ENCODE measurements around the gene NFYC. TPM values are rescaled to one million over a fixed set of nuclear protein-coding genes. Genes with fewer than 3 reads are reported as not detected.

NFYC gene
- total RNA-seq, 2 donors from 2014 or later: 43.6 to 59.0 TPM

GRCh38 chr1:40742363-40743061 lies 51.0 kb downstream of the NFYC start:
- Histone ChIP-seq H3K4me1 (ENCODE audit: control insufficient read depth, insufficient read depth, low read length) (peaks cover 17% of the 10 kb centered on the region), H3K27ac (ENCODE audit: low read depth, low read length) (no peak overlapping the region), H3K36me3 (ENCODE audit: control insufficient read depth, insufficient read depth, low read length) (peaks cover 80% of the 10 kb centered on the region), H3K9me3 (ENCODE audit: control insufficient read depth, low read length) (no peaks in the 10 kb centered on the region), H3K27me3 (ENCODE audit: control insufficient read depth, insufficient read depth, low read length, poor library complexity, severe bottlenecking) (no peaks in the 10 kb centered on the region), H3K9ac (ENCODE audit: extremely low read depth, low read length, poor library complexity, severe bottlenecking) (no peak overlapping the region), H3K4me3 (ENCODE audit: low read length) (no peak overlapping the region)
- Mint-ChIP-seq H3K9me3 (no peaks in the 10 kb centered on the region), H3K4me3 (no peak overlapping the region), H3K27me3 (ENCODE audit: insufficient read depth) (no peaks in the 10 kb centered on the region), H3K4me1 (peaks cover 42% of the 10 kb centered on the region), H3K27ac (no peak overlapping the region), H3K36me3 (ENCODE audit: low read depth) (peaks cover 56% of the 10 kb centered on the region)
- TF ChIP-seq CTCF (conservative IDR thresholded peaks at IDR 0.05): no peak
- 80 to 96% methylated on average over 2 to 3 of the region's 3 CpGs for WGBS, 2 experiments (ENCODE audit: insufficient coverage in 1 of 2, insufficient read length in 1 of 2)
- DNase-seq: no peak

- H3K27me3 ChIP-seq (ENCODE audit: control insufficient read depth, insufficient read depth, low read length, poor library complexity, severe bottlenecking): no peaks in the 10 kb centered on the region
- no peak overlapping the region for H3K4me3 ChIP-seq (ENCODE audit: low read length)
- Mint-ChIP-seq H3K27me3 (ENCODE audit: insufficient read depth) (no peaks in the 10 kb centered on the region), H3K9me3 (no peaks in the 10 kb centered on the region), H3K4me1 (peaks cover 44% of the 10 kb centered on the region), H3K36me3 (ENCODE audit: low read depth) (peaks cover 62% of the 10 kb centered on the region), H3K4me3 (no peak overlapping the region), H3K27ac (no peak overlapping the region)
- DNase-seq: no peak
- TF ChIP-seq CTCF (conservative IDR thresholded peaks at IDR 0.05): no peak
- peaks cover 17% of the 10 kb centered on the region for H3K4me1 ChIP-seq (ENCODE audit: control insufficient read depth, insufficient read depth, low read length)
- H3K9ac ChIP-seq (ENCODE audit: extremely low read depth, low read length, poor library complexity, severe bottlenecking): no peak overlapping the region
- H3K9me3 ChIP-seq (ENCODE audit: control insufficient read depth, low read length): no peaks in the 10 kb centered on the region
- 93 to 97% methylated on average over 3 of the region's 3 CpGs for WGBS, 2 experiments (ENCODE audit: insufficient coverage in 1 of 2, insufficient read length in 1 of 2)
- H3K27ac ChIP-seq (ENCODE audit: low read depth, low read length): no peak overlapping the region
- H3K36me3 ChIP-seq (ENCODE audit: control insufficient read depth, insufficient read depth, low read length): peaks cover 87% of the 10 kb centered on the region
Measured at GRCh38 chr1:40743452-40743851, 51.9 kb downstream of the NFYC start.

GRCh38 chr1:40743860-40744259 lies 52.4 kb downstream of the NFYC start:
- TF ChIP-seq CTCF (conservative IDR thresholded peaks at IDR 0.05): no peak
- Histone ChIP-seq H3K4me1 (ENCODE audit: control insufficient read depth, insufficient read depth, low read length) (peaks cover 19% of the 10 kb centered on the region), H3K36me3 (ENCODE audit: control insufficient read depth, insufficient read depth, low read length) (peaks cover 87% of the 10 kb centered on the region), H3K27ac (ENCODE audit: low read depth, low read length) (no peak overlapping the region), H3K9ac (ENCODE audit: extremely low read depth, low read length, poor library complexity, severe bottlenecking) (no peak overlapping the region), H3K9me3 (ENCODE audit: control insufficient read depth, low read length) (no peaks in the 10 kb centered on the region), H3K4me3 (ENCODE audit: low read length) (no peak overlapping the region), H3K27me3 (ENCODE audit: control insufficient read depth, insufficient read depth, low read length, poor library complexity, severe bottlenecking) (no peaks in the 10 kb centered on the region)
- Mint-ChIP-seq H3K4me1 (peaks cover 49% of the 10 kb centered on the region), H3K4me3 (no peak overlapping the region), H3K27me3 (ENCODE audit: insufficient read depth) (no peaks in the 10 kb centered on the region), H3K36me3 (ENCODE audit: low read depth) (peaks cover 62% of the 10 kb centered on the region), H3K27ac (no peak overlapping the region), H3K9me3 (no peaks in the 10 kb centered on the region)
- no peak for DNase-seq
- WGBS, 2 experiments (ENCODE audit: insufficient coverage in 1 of 2, insufficient read length in 1 of 2): 93 to 100% methylated on average over 3 of the region's 3 CpGs
